Fibroblast of the aortic adventitia (primary cell): ENCODE data around the gene SLC30A4. TPM values are rescaled to one million over a fixed set of nuclear protein-coding genes. Genes with fewer than 3 reads are reported as not detected.

ENCODE experiments used
- DNase-seq: peaks from one replicate; pipeline ENCODE4 v3.0.0-alpha.2; 2010; ENCODE audit warnings: low read depth
- H3K4me3 ChIP-seq: 2 replicates; pipeline ENCODE4 v1.5.1; 2011; ENCODE audit warnings: low read depth, mild to moderate bottlenecking, control low read depth, low read length, moderate library complexity
- CTCF ChIP-seq: IDR thresholded peaks from 2 replicates; pipeline ENCODE4 v1.5.1; 2011; ENCODE audit warnings: mild to moderate bottlenecking, low read length, control low read depth, inconsistent platforms; ENCODE audit not compliant: insufficient read depth
- total RNA-seq: library from RNA; depleted of rRNA; stranded (reverse); fragments of >200 nt; gene quantifications from 2 replicates; pipeline ENCODE4 v1.2.3, GENCODE V29; 2012; ENCODE audit warnings: low replicate concordance

SLC30A4 gene
- total RNA-seq, 1 donor: 18.0 TPM

- no peak for DNase-seq
- no peak overlapping the region for H3K4me3 ChIP-seq
- no peak for TF ChIP-seq CTCF
These were observed 51.4 kb downstream of the SLC30A4 start for GRCh38 chr15:45471151-45471550.

- DNase-seq: no peak
- TF ChIP-seq CTCF: no peak
- no peak overlapping the region for H3K4me3 ChIP-seq
These were observed 53.1 kb downstream of the SLC30A4 start for GRCh38 chr15:45469441-45469840.

GRCh38 chr15:45469027-45469426, 53.5 kb downstream of the SLC30A4 start:
- no peak overlapping the region for H3K4me3 ChIP-seq
- TF ChIP-seq CTCF: no peak
- no peak for DNase-seq

- no peak for DNase-seq
- H3K4me3 ChIP-seq: no peak overlapping the region
- TF ChIP-seq CTCF: no peak
These were observed 54.3 kb downstream of the SLC30A4 start for GRCh38 chr15:45468294-45468693.

- H3K4me3 ChIP-seq: peak overlapping the region; percentile 62
- DNase-seq: peak; percentile 67
- TF ChIP-seq CTCF: peak; percentile 91
These were observed 63.7 kb downstream of the SLC30A4 start for GRCh38 chr15:45458746-45459403.

GRCh38 chr15:45457641-45458539, 64.7 kb downstream of the SLC30A4 start:
- peak; percentile 71 for TF ChIP-seq CTCF
- peak overlapping the region; percentile 62 for H3K4me3 ChIP-seq
- peak; percentile 89 for DNase-seq
